Mesothelial cell of epicardium (in vitro differentiated cells): Measurements from ENCODE around the gene TMEM54. TPM values are rescaled to one million over a fixed set of nuclear protein-coding genes. Genes with fewer than 3 reads are reported as not detected.
A peak's percentile ranks its signal among the peaks of the same experiment; 100 is the strongest.

Experiments used
- DNase-seq, 2 experiments: peaks; one replicate each; pipeline ENCODE4 v3.0.0; 2021; ENCODE audit warnings: low spot score in 2 of 2; ENCODE audit not compliant: unreplicated experiment in 2 of 2
- H3K27ac Mint-ChIP-seq: 2 replicates; pipeline ENCODE4 v1.8.0; 2021; ENCODE audit warnings: mixed read lengths
- H3K27me3 Mint-ChIP-seq: 2 replicates; pipeline ENCODE4 v1.8.0; 2021; ENCODE audit warnings: low read depth, mixed read lengths
- H3K36me3 Mint-ChIP-seq: 2 replicates; pipeline ENCODE4 v1.8.0; 2021; ENCODE audit warnings: mixed read lengths
- H3K4me1 Mint-ChIP-seq: 2 replicates; pipeline ENCODE4 v1.8.0; 2021; ENCODE audit warnings: mixed read lengths
- H3K4me3 Mint-ChIP-seq: 2 replicates; pipeline ENCODE4 v1.8.0; 2021; ENCODE audit warnings: mild to moderate bottlenecking, moderate library complexity, mixed read lengths
- H3K9me3 Mint-ChIP-seq: 2 replicates; pipeline ENCODE4 v1.8.0; 2021; ENCODE audit warnings: mixed read lengths
- total RNA-seq: library from RNA; stranded (reverse); gene quantifications from 3 replicates; pipeline ENCODE4 v1.2.1, GENCODE V29; 2021
- TF ChIP-seq, protein P1 (sequence below): fragments of 200-600 bp; sonication (generic); IDR thresholded peaks from one replicate; pipeline ENCODE4 v1.5.0; 2021; ENCODE audit warnings: antibody characterized with exemption; ENCODE audit not compliant: unreplicated experiment

The TMEM54 gene
- total RNA-seq, 1 donor from 2014 or later = 49.0 TPM

DNA sequence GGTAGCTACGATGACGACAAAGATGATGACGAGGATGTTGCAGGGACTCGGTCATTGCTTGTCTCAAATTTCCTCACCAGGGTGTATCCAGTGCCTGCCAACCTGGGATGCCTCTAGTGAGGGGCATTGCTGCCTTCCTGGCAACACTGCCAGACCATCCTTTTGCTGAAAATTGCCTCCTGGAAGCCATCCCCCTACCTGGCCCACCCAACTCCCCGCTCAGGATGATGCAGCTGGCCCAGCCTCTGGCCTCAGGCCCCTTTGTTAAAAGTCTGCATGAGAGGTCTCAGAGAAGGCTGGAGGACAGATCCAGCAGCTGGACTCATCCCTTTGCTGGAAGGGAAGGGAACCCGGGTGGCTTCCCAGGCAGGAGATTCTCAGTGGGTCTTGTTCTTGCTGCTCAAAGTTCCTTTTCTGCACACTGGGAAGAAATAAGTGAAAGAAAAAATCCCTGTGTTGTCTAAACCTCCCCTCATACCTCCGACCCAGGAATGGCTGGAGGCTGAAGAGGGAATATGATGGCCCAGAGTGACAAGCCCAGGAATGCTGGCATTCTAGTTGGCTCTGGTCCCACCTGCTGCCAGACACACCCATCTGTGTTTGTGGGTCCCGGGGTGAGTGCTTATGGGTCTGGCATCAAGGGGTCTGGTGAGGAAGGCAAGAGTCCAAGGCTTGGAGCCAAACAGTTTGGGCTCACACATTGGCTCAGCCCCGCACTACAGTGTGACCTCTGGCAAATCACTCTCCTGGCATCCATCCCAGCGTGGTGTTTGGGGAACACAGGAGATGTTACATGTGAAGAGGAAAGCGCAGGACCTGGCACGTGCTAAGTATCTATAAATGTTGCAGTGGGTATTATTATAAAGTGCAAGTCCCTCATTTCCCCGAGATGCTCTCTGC lies 23.7 kb downstream of the TMEM54 start:
- H3K27ac Mint-ChIP-seq = no peak overlapping the region
- peaks cover 8% of the 10 kb centered on the region for H3K27me3 Mint-ChIP-seq
- H3K4me1 Mint-ChIP-seq = peaks cover 23% of the 10 kb centered on the region
- H3K4me3 Mint-ChIP-seq = no peak overlapping the region
- DNase-seq = no peak
- no peaks in the 10 kb centered on the region for H3K9me3 Mint-ChIP-seq
- H3K36me3 Mint-ChIP-seq = no peaks in the 10 kb centered on the region
- TF ChIP-seq, protein P1, sequence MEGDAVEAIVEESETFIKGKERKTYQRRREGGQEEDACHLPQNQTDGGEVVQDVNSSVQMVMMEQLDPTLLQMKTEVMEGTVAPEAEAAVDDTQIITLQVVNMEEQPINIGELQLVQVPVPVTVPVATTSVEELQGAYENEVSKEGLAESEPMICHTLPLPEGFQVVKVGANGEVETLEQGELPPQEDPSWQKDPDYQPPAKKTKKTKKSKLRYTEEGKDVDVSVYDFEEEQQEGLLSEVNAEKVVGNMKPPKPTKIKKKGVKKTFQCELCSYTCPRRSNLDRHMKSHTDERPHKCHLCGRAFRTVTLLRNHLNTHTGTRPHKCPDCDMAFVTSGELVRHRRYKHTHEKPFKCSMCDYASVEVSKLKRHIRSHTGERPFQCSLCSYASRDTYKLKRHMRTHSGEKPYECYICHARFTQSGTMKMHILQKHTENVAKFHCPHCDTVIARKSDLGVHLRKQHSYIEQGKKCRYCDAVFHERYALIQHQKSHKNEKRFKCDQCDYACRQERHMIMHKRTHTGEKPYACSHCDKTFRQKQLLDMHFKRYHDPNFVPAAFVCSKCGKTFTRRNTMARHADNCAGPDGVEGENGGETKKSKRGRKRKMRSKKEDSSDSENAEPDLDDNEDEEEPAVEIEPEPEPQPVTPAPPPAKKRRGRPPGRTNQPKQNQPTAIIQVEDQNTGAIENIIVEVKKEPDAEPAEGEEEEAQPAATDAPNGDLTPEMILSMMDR = no peak

- H3K4me3 Mint-ChIP-seq = no peak overlapping the region
- H3K4me1 Mint-ChIP-seq = peaks cover 30% of the 10 kb centered on the region
- peaks cover 8% of the 10 kb centered on the region for H3K27me3 Mint-ChIP-seq
- no peaks in the 10 kb centered on the region for H3K9me3 Mint-ChIP-seq
- no peak overlapping the region for H3K27ac Mint-ChIP-seq
- TF ChIP-seq, protein P1 = peak; percentile 53
- no peaks in the 10 kb centered on the region for H3K36me3 Mint-ChIP-seq
- DNase-seq = no peak
These were observed 24.6 kb downstream of the TMEM54 start for GRCh38 chr1:32876341-32877210.

DNA sequence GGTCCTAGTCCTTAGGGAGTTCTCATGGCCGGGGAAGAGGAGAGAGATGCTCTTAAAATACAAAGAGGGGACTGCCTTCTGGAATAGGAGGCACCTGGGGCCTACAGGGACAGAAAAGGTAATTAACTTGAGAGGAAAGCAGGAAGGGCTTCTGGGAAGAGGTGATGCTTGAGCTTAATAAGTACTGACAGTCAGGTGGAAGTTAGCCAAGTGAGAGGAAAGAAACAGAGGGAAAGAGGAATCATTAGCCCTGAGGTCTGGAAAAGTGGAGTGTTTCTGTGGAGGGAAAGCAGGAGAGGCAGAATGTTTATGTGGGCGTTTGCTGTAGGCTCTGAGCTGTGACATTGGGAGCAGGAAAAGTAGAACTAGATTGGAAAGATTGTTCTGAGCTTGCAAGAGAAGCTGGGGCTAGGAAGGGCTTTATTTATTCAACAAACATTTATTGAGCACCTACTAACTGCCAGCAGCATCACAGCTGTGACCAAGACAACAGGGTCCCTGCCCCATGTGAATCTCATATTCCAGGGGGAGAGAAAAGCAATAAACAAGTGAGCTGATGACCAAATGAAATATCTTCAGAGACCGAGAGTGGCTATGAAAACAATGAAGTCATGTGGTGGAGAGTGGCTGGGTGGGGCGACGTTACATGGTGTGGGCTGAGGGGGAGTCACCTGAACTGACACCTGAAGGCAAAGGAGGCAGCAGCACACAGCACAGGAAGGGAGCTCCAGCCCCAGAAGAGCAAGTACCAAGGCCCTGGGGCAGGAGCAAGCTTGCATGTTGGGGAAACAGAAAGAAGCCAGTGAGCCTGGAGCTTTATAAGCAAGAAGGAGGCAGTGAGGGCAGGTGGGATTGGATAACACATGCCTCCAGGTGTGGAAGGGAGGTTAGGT lies 26.1 kb downstream of the TMEM54 start:
- Mint-ChIP-seq H3K9me3 (no peaks in the 10 kb centered on the region), H3K27me3 (peaks cover 8% of the 10 kb centered on the region), H3K36me3 (no peaks in the 10 kb centered on the region), H3K4me3 (no peak overlapping the region), H3K4me1 (peaks cover 38% of the 10 kb centered on the region), H3K27ac (no peak overlapping the region)
- DNase-seq = no peak
- TF ChIP-seq, protein P1 = no peak

DNA sequence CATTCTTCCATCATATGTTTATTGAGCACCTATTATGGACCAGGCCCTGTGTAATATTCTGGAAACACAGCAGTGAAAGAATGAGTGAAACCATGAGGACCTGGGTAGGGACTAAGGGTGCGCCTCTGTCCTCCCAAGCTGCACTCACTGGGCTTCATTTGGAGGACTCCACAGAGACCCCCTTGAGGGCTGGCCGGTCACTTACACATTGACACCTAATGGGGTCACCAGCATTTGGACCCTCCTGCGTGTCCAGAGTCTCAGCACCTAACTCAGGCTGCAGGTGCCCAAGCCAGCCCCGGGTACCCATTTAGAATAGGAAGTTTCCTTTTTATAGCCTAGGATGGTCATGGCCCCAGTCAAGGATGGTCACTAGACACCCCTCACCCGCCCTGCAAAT lies 27.7 kb downstream of the TMEM54 start:
- peaks cover 8% of the 10 kb centered on the region for H3K27me3 Mint-ChIP-seq

DNA sequence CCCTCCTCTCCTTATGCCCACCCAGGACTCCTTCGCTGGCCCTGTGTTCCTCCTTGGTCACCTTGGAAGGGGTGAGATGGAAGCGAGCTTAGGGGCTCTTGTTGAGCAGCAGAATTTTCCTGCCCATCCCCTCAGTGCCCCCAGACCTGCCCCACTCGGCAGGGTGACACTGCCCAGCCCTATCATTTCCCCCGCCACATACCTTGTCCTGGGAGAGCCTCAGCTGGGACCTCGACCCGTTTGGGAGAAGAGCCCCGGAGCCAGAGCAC lies 29.1 kb downstream of the TMEM54 start:
- Mint-ChIP-seq H3K27ac (peak overlapping the region; percentile 80), H3K27me3 (peaks cover 8% of the 10 kb centered on the region), H3K36me3 (peaks cover 11% of the 10 kb centered on the region), H3K4me3 (peak overlapping the region; percentile 84), H3K9me3 (no peaks in the 10 kb centered on the region), H3K4me1 (peaks cover 44% of the 10 kb centered on the region)
- TF ChIP-seq, protein P1 = no peak
- DNase-seq = peak in 1 of 2 experiments; percentile 38

More for the DNA sequence above, 27.7 kb downstream of the TMEM54 start:
- peaks cover 47% of the 10 kb centered on the region for H3K4me1 Mint-ChIP-seq
- no peaks in the 10 kb centered on the region for H3K9me3 Mint-ChIP-seq
- peaks cover 4% of the 10 kb centered on the region for H3K36me3 Mint-ChIP-seq
- no peak for DNase-seq
- H3K4me3 Mint-ChIP-seq = no peak overlapping the region
- H3K27ac Mint-ChIP-seq = no peak overlapping the region
- TF ChIP-seq, protein P1 = no peak
